ENCODE data around the gene MYLK3. TPM values are rescaled to one million over a fixed set of nuclear protein-coding genes. Genes with fewer than 3 reads are reported as not detected.

Gene MYLK3
- total and polyA plus RNA-seq, 2 donors (not counting 3 experiments of a cell fraction or from before 2014, with no cell fraction given), result not detected

- no peak for DNase-seq (ENCODE audit: low read depth, low spot score)
- BruUV-seq (replicated peaks), result no TSS peak
- Histone ChIP-seq H3K4me2 (ENCODE audit: insufficient read depth, low read length) (no peak overlapping the region), H3K36me3 (ENCODE audit: control insufficient read depth in 2 of 2, extremely low read depth in 1 of 2, insufficient read depth in 2 of 2, low read length in 2 of 2) (no peaks in the 10 kb centered on the region), H3K9me3 (replicated peaks; ENCODE audit: control insufficient read depth, insufficient read depth, low read length) (no peaks in the 10 kb centered on the region), H3K9ac (replicated peaks; ENCODE audit: extremely low read depth, insufficient read depth, low read length) (no peak overlapping the region), H3K27me3 (ENCODE audit: control insufficient read depth in 2 of 2, insufficient read depth in 2 of 2, low read length in 2 of 2) (no peaks in the 10 kb centered on the region), H2AFZ (ENCODE audit: low read depth, low read length) (no peak overlapping the region), H3K79me2 (ENCODE audit: control insufficient read depth, insufficient read depth, low read length) (no peaks in the 10 kb centered on the region), H3K4me1 (ENCODE audit: control insufficient read depth, extremely low read depth, insufficient read depth, low read length) (no peaks in the 10 kb centered on the region), H4K20me1 (replicated peaks; ENCODE audit: control insufficient read depth, extremely low read depth, insufficient read depth, low read length) (no peaks in the 10 kb centered on the region), H3K9me1 (replicated peaks; ENCODE audit: control insufficient read depth, extremely low read depth, insufficient read depth, low read length) (no peaks in the 10 kb centered on the region), H3K27ac (ENCODE audit: insufficient read depth, low read depth, low read length) (no peak overlapping the region), H3K4me3 (replicated peaks in 1 of 3; ENCODE audit: insufficient read depth in 1 of 3, low read depth in 1 of 3, low read length in 3 of 3) (no peak overlapping the region)
- POLR2A ChIA-PET, result no interaction called here
- intact Hi-C loops (cut with micrococcal nuclease), result no loop called here
- dilution Hi-C loops (cut with MboI; ENCODE audit: extremely low pct_ligation_motif_present, low sequenced_read_pairs), result no loop called here
- TF ChIP-seq JUN (IDR thresholded peaks at IDR 0.05; ENCODE audit: borderline replicate concordance, insufficient read depth, insufficient read length, low read depth) (peak; percentile 13), GATA2 (IDR thresholded peaks at IDR 0.05; ENCODE audit: insufficient read depth, insufficient read length, low read depth, low read length) (no peak)
- CTCF ChIA-PET, result no interaction called here
- FAIRE-seq, result no peak
Measured at GRCh38 chr16:46762583-46762982, 14.4 kb upstream of the MYLK3 start.

GRCh38 chr16:46759309-46759708 is 11.2 kb upstream of the MYLK3 start:
- ChIA-PET POLR2A (no interaction called here), CTCF (no interaction called here)
- intact Hi-C loops (cut with micrococcal nuclease) (no loop called here), dilution Hi-C loops (cut with MboI; ENCODE audit: extremely low pct_ligation_motif_present, low sequenced_read_pairs) (no loop called here)
- FAIRE-seq, result no peak
- Histone ChIP-seq H3K4me1 (ENCODE audit: control insufficient read depth, extremely low read depth, insufficient read depth, low read length) (no peaks in the 10 kb centered on the region), H3K4me3 (replicated peaks in 1 of 3; ENCODE audit: insufficient read depth in 1 of 3, low read depth in 1 of 3, low read length in 3 of 3) (no peak overlapping the region), H3K36me3 (ENCODE audit: control insufficient read depth in 2 of 2, extremely low read depth in 1 of 2, insufficient read depth in 2 of 2, low read length in 2 of 2) (no peaks in the 10 kb centered on the region), H3K79me2 (ENCODE audit: control insufficient read depth, insufficient read depth, low read length) (no peaks in the 10 kb centered on the region), H3K9me1 (replicated peaks; ENCODE audit: control insufficient read depth, extremely low read depth, insufficient read depth, low read length) (no peaks in the 10 kb centered on the region), H3K27me3 (ENCODE audit: control insufficient read depth in 2 of 2, insufficient read depth in 2 of 2, low read length in 2 of 2) (peaks cover 0 to 7% of the 10 kb centered on the region in 2 experiments), H3K9ac (replicated peaks; ENCODE audit: extremely low read depth, insufficient read depth, low read length) (no peak overlapping the region), H3K9me3 (replicated peaks; ENCODE audit: control insufficient read depth, insufficient read depth, low read length) (no peaks in the 10 kb centered on the region), H3K27ac (ENCODE audit: insufficient read depth, low read depth, low read length) (no peak overlapping the region), H3K4me2 (ENCODE audit: insufficient read depth, low read length) (no peak overlapping the region), H2AFZ (ENCODE audit: low read depth, low read length) (no peak overlapping the region), H4K20me1 (replicated peaks; ENCODE audit: control insufficient read depth, extremely low read depth, insufficient read depth, low read length) (no peaks in the 10 kb centered on the region)
- TF ChIP-seq FOS (IDR thresholded peaks at IDR 0.05; ENCODE audit: borderline replicate concordance, insufficient read depth, low read length), result no peak
- no peak for TF ChIP-seq MYC (IDR thresholded peaks at IDR 0.05; ENCODE audit: low read depth, low read length)
- TF ChIP-seq POLR2A (IDR thresholded peaks at IDR 0.05; ENCODE audit: low read depth, low read length), result no peak
- no peak for TF ChIP-seq JUN (IDR thresholded peaks at IDR 0.05; ENCODE audit: borderline replicate concordance, insufficient read depth, insufficient read length, low read depth)
- TF ChIP-seq EZH2 (IDR thresholded peaks at IDR 0.05; ENCODE audit: borderline replicate concordance, low read depth, low read length, severe bottlenecking), result no peak
- no peak for TF ChIP-seq GATA2 (IDR thresholded peaks at IDR 0.05; ENCODE audit: insufficient read depth, insufficient read length, low read depth, low read length)
- no TSS peak for BruUV-seq (replicated peaks)
- DNase-seq (ENCODE audit: low read depth, low spot score), result no peak
